H9 (cell line): ENCODE measurements around the gene NGFR. TPM values are rescaled to one million over a fixed set of nuclear protein-coding genes. Genes with fewer than 3 reads are reported as not detected.

ENCODE experiments used
- DNase-seq: peaks from one replicate; pipeline ENCODE4 v3.0.0-alpha.2; 2017
- H2AFZ ChIP-seq: one replicate; pipeline ENCODE4 v1.6.1; 2013; ENCODE audit warnings: mild to moderate bottlenecking, low read length, control low read depth, moderate library complexity
- H2AK5ac ChIP-seq: 2 replicates; pipeline ENCODE4 v1.6.1; 2013; ENCODE audit warnings: low read length, control low read depth, mixed read lengths; ENCODE audit not compliant: insufficient read length
- H2BK120ac ChIP-seq: one replicate; pipeline ENCODE4 v1.6.1; 2013; ENCODE audit warnings: low read depth, mild to moderate bottlenecking, low read length, control low read depth, inconsistent platforms; ENCODE audit not compliant: poor library complexity, severe bottlenecking
- H2BK12ac ChIP-seq: 2 replicates; pipeline ENCODE4 v1.6.1; 2013; ENCODE audit warnings: low read length, control low read depth, mixed read lengths, low read depth; ENCODE audit not compliant: insufficient read length
- H2BK15ac ChIP-seq: 2 replicates; pipeline ENCODE4 v1.6.1; 2013; ENCODE audit warnings: low read depth, low read length, control low read depth
- H2BK20ac ChIP-seq: one replicate; pipeline ENCODE4 v1.6.1; 2013; ENCODE audit warnings: low read depth, mild to moderate bottlenecking, low read length, control low read depth, inconsistent platforms; ENCODE audit not compliant: poor library complexity, severe bottlenecking
- H2BK5ac ChIP-seq: 2 replicates; pipeline ENCODE4 v1.6.1; 2013; ENCODE audit warnings: low read length, control low read depth, mixed read lengths; ENCODE audit not compliant: insufficient read length
- H3K14ac ChIP-seq: 2 replicates; pipeline ENCODE4 v1.6.1; 2013; ENCODE audit warnings: low read length, control low read depth; ENCODE audit not compliant: insufficient read depth
- H3K18ac ChIP-seq: 2 replicates; pipeline ENCODE4 v1.6.1; 2013; ENCODE audit warnings: low read depth, mild to moderate bottlenecking, mixed read lengths, low read length, control low read depth; ENCODE audit not compliant: insufficient read length
- H3K23ac ChIP-seq: 2 replicates; pipeline ENCODE4 v1.6.1; 2013; ENCODE audit warnings: low read length, control low read depth, mixed read lengths, low read depth; ENCODE audit not compliant: insufficient read length
- H3K23me2 ChIP-seq: 2 replicates; pipeline ENCODE4 v1.6.1; 2013; ENCODE audit warnings: low read depth, mild to moderate bottlenecking, mixed read lengths, low read length, control low read depth; ENCODE audit not compliant: insufficient read length, poor library complexity, severe bottlenecking
- H3K27ac ChIP-seq: 2 replicates; pipeline ENCODE4 v1.5.1; 2013; ENCODE audit warnings: low read length, control low read depth, mixed read lengths, low read depth; ENCODE audit not compliant: insufficient read length
- H3K27me3 ChIP-seq: 2 replicates; pipeline ENCODE4 v1.6.1; 2013; ENCODE audit warnings: low read length, control low read depth, inconsistent platforms; ENCODE audit not compliant: insufficient read depth
- H3K4ac ChIP-seq: 2 replicates; pipeline ENCODE4 v1.6.1; 2013; ENCODE audit warnings: low read depth, mild to moderate bottlenecking, control low read depth, inconsistent platforms, low read length, moderate library complexity
- H3K4me1 ChIP-seq: 2 replicates; pipeline ENCODE4 v1.6.1; 2013; ENCODE audit warnings: low read length, control low read depth, inconsistent platforms; ENCODE audit not compliant: insufficient read depth
- H3K4me2 ChIP-seq: 2 replicates; pipeline ENCODE4 v1.6.1; 2013; ENCODE audit warnings: low read length, control low read depth, mixed read lengths; ENCODE audit not compliant: insufficient read length, insufficient read depth
- H3K56ac ChIP-seq: 2 replicates; pipeline ENCODE4 v1.6.1; 2013; ENCODE audit warnings: low read depth, mild to moderate bottlenecking, mixed read lengths, low read length, control low read depth; ENCODE audit not compliant: insufficient read length
- H3K79me1 ChIP-seq: 2 replicates; pipeline ENCODE4 v1.6.1; 2013; ENCODE audit warnings: low read depth, mild to moderate bottlenecking, moderate library complexity, low read length, control low read depth, inconsistent platforms; ENCODE audit not compliant: insufficient read depth, poor library complexity, severe bottlenecking
- H3K79me2 ChIP-seq: 2 replicates; pipeline ENCODE4 v1.6.1; 2013; ENCODE audit warnings: low read length, control low read depth, inconsistent platforms; ENCODE audit not compliant: insufficient read depth
- H3K9ac ChIP-seq: 2 replicates; pipeline ENCODE4 v1.6.1; 2013; ENCODE audit warnings: low read length, control low read depth, mixed read lengths; ENCODE audit not compliant: insufficient read length; ENCODE audit errors: extremely low read depth
- H3K9me3 ChIP-seq: one replicate; pipeline ENCODE4 v1.6.1; 2013; ENCODE audit warnings: low read depth, low read length, inconsistent platforms; ENCODE audit not compliant: control insufficient read depth
- H3T11ph ChIP-seq: one replicate; pipeline ENCODE4 v1.6.1; 2013; ENCODE audit warnings: mild to moderate bottlenecking, low read length, control low read depth, inconsistent platforms
- H4K20me1 ChIP-seq: one replicate; pipeline ENCODE4 v1.6.1; 2013; ENCODE audit not compliant: control insufficient read depth, insufficient read length, insufficient read depth
- H4K5ac ChIP-seq: 2 replicates; pipeline ENCODE4 v1.6.1; 2013; ENCODE audit warnings: low read depth, mild to moderate bottlenecking, mixed read lengths, low read length, control low read depth; ENCODE audit not compliant: insufficient read length
- H4K8ac ChIP-seq: replicated peaks from 2 replicates; pipeline ENCODE4 v1.6.1; 2013; ENCODE audit warnings: low read length, control low read depth, mixed read lengths, low read depth; ENCODE audit not compliant: insufficient read length
- H4K91ac ChIP-seq: 2 replicates; pipeline ENCODE4 v1.6.1; 2013; ENCODE audit warnings: low read depth, mild to moderate bottlenecking, moderate library complexity, mixed read lengths, low read length, control low read depth; ENCODE audit not compliant: insufficient read length
- H3K27ac Mint-ChIP-seq, 3 experiments: 2 replicates in 2 of 3; 3 replicates in 1 of 3; pipeline ENCODE4 v1.8.0; 2020 to 2021; ENCODE audit warnings: mixed read lengths in 3 of 3, mild to moderate bottlenecking in 1 of 3, moderate library complexity in 1 of 3
- H3K27me3 Mint-ChIP-seq: 2 replicates; pipeline ENCODE4 v1.8.0; 2021; ENCODE audit warnings: low read depth, mild to moderate bottlenecking, moderate library complexity, mixed read lengths
- H3K36me3 Mint-ChIP-seq, 3 experiments: 2 replicates in 2 of 3; 3 replicates in 1 of 3; pipeline ENCODE4 v1.8.0; 2020 to 2021; ENCODE audit warnings: low read depth in 3 of 3, mixed read lengths in 3 of 3; ENCODE audit not compliant: insufficient read depth in 1 of 3
- H3K4me1 Mint-ChIP-seq, 2 experiments: 2 replicates each; pipeline ENCODE4 v1.8.0; 2020; ENCODE audit warnings: mixed read lengths in 2 of 2
- H3K4me3 Mint-ChIP-seq, 2 experiments: 2 replicates in 1 of 2; 3 replicates in 1 of 2; pipeline ENCODE4 v1.8.0; 2020 to 2021; ENCODE audit warnings: mild to moderate bottlenecking in 2 of 2, mixed read lengths in 2 of 2, moderate library complexity in 1 of 2
- H3K9me3 Mint-ChIP-seq, 2 experiments: 2 replicates in 1 of 2; 3 replicates in 1 of 2; pipeline ENCODE4 v1.8.0; 2020; ENCODE audit warnings: mild to moderate bottlenecking in 2 of 2, mixed read lengths in 2 of 2, moderate library complexity in 1 of 2
- CTCF ChIP-seq: fragments of 200-600 bp; sonication (generic); conservative IDR thresholded peaks from 3 replicates; pipeline ENCODE4 v1.8.0; 2021; ENCODE audit warnings: antibody characterized with exemption, mild to moderate bottlenecking
- WGBS: extraction: QIAGEN DNeasy Blood & Tissue Kit; methylation state at CpG from one replicate; pipeline ENCODE4 v1.1.7; 2013; ENCODE audit warnings: missing lambda C conversion rate, low lambda C conversion rate, mixed read lengths; ENCODE audit not compliant: insufficient read length; ENCODE audit errors: extremely low coverage; 5-methylcytosine and 5-hydroxymethylcytosine counted together
- total RNA-seq: library from RNA; stranded (reverse); gene quantifications from 2 replicates; pipeline ENCODE4 v1.2.1, GENCODE V29; 2021

Gene NGFR
- total RNA-seq, 1 experiment from 2014 or later: 9.6 TPM

- no peak overlapping the region for H3K27ac ChIP-seq
- H3K4ac ChIP-seq: no peak overlapping the region
- H3K9ac ChIP-seq: no peak overlapping the region
- H2BK12ac ChIP-seq: no peak overlapping the region
- H3K18ac ChIP-seq: no peak overlapping the region
- H4K20me1 ChIP-seq: no peaks in the 10 kb centered on the region
- no peak overlapping the region for H2BK20ac ChIP-seq
- no peak overlapping the region for H2AK5ac ChIP-seq
- no peak overlapping the region for H3K14ac ChIP-seq
- DNase-seq: no peak
- H3K9me3 Mint-ChIP-seq: peaks cover 3 to 9% of the 10 kb centered on the region in 2 experiments; a peak in 3 of 5 replicates
- peaks cover 9% of the 10 kb centered on the region; the same call in 1 of the 2 replicates for H3K4me1 ChIP-seq
- no peak for TF ChIP-seq CTCF
- no peak overlapping the region for H2BK120ac ChIP-seq
- no peak overlapping the region for H4K8ac ChIP-seq
- no peaks in the 10 kb centered on the region for H3K23me2 ChIP-seq
- H3K4me3 Mint-ChIP-seq: no peak overlapping the region
- H3K36me3 Mint-ChIP-seq: peaks cover 0 to 6% (median 0%) of the 10 kb centered on the region in 3 experiments; a peak in 2 of 7 replicates
- H3K4me1 Mint-ChIP-seq: peaks cover 34 to 38% of the 10 kb centered on the region in 2 experiments
- no peak overlapping the region for H2AFZ ChIP-seq
- no peaks in the 10 kb centered on the region for H3K79me2 ChIP-seq
- H4K5ac ChIP-seq: no peak overlapping the region
- no peak overlapping the region for H3K27ac Mint-ChIP-seq
- H3K23ac ChIP-seq: no peak overlapping the region
- no peak overlapping the region for H2BK15ac ChIP-seq
- no peaks in the 10 kb centered on the region for H3K79me1 ChIP-seq
- no CpG with 5 or more reads among the region's 7 CpGs for WGBS
- no peaks in the 10 kb centered on the region; the same call in 1 of the 2 replicates for H3K27me3 ChIP-seq
- H3K4me2 ChIP-seq: no peak overlapping the region
- no peak overlapping the region for H3K56ac ChIP-seq
- no peak overlapping the region for H2BK5ac ChIP-seq
- H3K27me3 Mint-ChIP-seq: peaks cover 25% of the 10 kb centered on the region
- H4K91ac ChIP-seq: no peak overlapping the region
- H3K9me3 ChIP-seq: no peaks in the 10 kb centered on the region
- H3T11ph ChIP-seq: no peak overlapping the region
Measured at GRCh38 chr17:49460401-49460800, 34.7 kb upstream of the NGFR start.
